Thyroid gland (tissue), 4 donors: Measurements from ENCODE around the gene FYB1.

Source experiments
- CTCF ChIP-seq, 6 experiments: fragments of 200-600 bp in 3 of 6; fragments of 450-650 bp in 3 of 6; sonication (generic) in 3 of 6; IDR thresholded peaks; one replicate each; pipeline ENCODE4 v1.5.1; 2016 to 2019; ENCODE audit warnings: antibody characterized with exemption in 6 of 6, mild to moderate bottlenecking in 2 of 6, inconsistent platforms in 1 of 6, moderate library complexity in 1 of 6
- POLR2A ChIP-seq, 2 donors: fragments of 450-650 bp; IDR thresholded peaks; one replicate each; pipeline ENCODE4 v1.6.1; 2017; ENCODE audit warnings: antibody characterized with exemption in 2 of 2, mild to moderate bottlenecking in 2 of 2, moderate library complexity in 1 of 2

- no peak for TF ChIP-seq CTCF (IDR thresholded peaks at IDR 0.05)
- TF ChIP-seq POLR2A (IDR thresholded peaks at IDR 0.05) = no peak
Measured at GRCh38 chr5:39198127-39198526, 21.2 kb downstream of the FYB1 start.
